NT2/D1 (cell line): ENCODE data around the gene CLCA2.

ENCODE experiments used
- DNase-seq: peaks from one replicate; pipeline ENCODE4 v3.0.0-alpha.2; 2011; ENCODE audit warnings: low read depth, low spot score
- H3K27me3 ChIP-seq: 2 replicates; pipeline ENCODE4 v1.6.0; 2011; ENCODE audit warnings: mild to moderate bottlenecking; ENCODE audit not compliant: insufficient read length, insufficient read depth
- H3K36me3 ChIP-seq: 2 replicates; pipeline ENCODE4 v1.6.1; 2011; ENCODE audit warnings: mild to moderate bottlenecking, low read length, mixed read lengths; ENCODE audit not compliant: insufficient read depth, insufficient read length
- H3K4me1 ChIP-seq: 2 replicates; pipeline ENCODE4 v1.5.1; 2011; ENCODE audit not compliant: insufficient read depth, insufficient read length
- H3K4me3 ChIP-seq: 2 replicates; pipeline ENCODE4 v1.5.1; 2011; ENCODE audit warnings: low read depth; ENCODE audit not compliant: insufficient read length
- H3K9ac ChIP-seq: 2 replicates; pipeline ENCODE4 v1.6.0; 2011; ENCODE audit warnings: low read depth; ENCODE audit not compliant: insufficient read length
- H3K9me3 ChIP-seq: 2 replicates; pipeline ENCODE4 v1.5.1; 2011; ENCODE audit warnings: mild to moderate bottlenecking, low read length; ENCODE audit not compliant: insufficient read depth
- SUZ12 ChIP-seq: IDR thresholded peaks from 2 replicates; pipeline ENCODE4 v1.6.1; 2011; ENCODE audit not compliant: insufficient read length, insufficient read depth; ENCODE audit errors: extremely low read depth
- YY1 ChIP-seq: IDR thresholded peaks from 2 replicates; pipeline ENCODE4 v1.6.1; 2011; ENCODE audit not compliant: insufficient read length, insufficient read depth
- ZNF274 ChIP-seq: IDR thresholded peaks from 2 replicates; pipeline ENCODE4 v1.6.1; 2011; ENCODE audit warnings: mild to moderate bottlenecking, low read depth, low read length

The CLCA2 gene

GRCh38 chr1:86410879-86411278 is 13.1 kb upstream of the CLCA2 start:
- no peak overlapping the region for H3K9ac ChIP-seq
- no peak overlapping the region for H3K4me3 ChIP-seq
- no peaks in the 10 kb centered on the region for H3K9me3 ChIP-seq
- H3K27me3 ChIP-seq: no peaks in the 10 kb centered on the region
- H3K36me3 ChIP-seq: no peaks in the 10 kb centered on the region
- TF ChIP-seq SUZ12 (no peak), YY1 (no peak), ZNF274 (no peak)
- DNase-seq: no peak
- no peaks in the 10 kb centered on the region for H3K4me1 ChIP-seq

GRCh38 chr1:86416343-86416742 is 7.6 kb upstream of the CLCA2 start:
- no peaks in the 10 kb centered on the region for H3K4me1 ChIP-seq
- H3K9ac ChIP-seq: no peak overlapping the region
- no peak for DNase-seq
- no peaks in the 10 kb centered on the region for H3K36me3 ChIP-seq
- no peak for TF ChIP-seq SUZ12
- no peak for TF ChIP-seq ZNF274
- TF ChIP-seq YY1: no peak
- no peaks in the 10 kb centered on the region for H3K9me3 ChIP-seq
- no peaks in the 10 kb centered on the region for H3K27me3 ChIP-seq
- no peak overlapping the region for H3K4me3 ChIP-seq

GRCh38 chr1:86419277-86419903 is 4.6 kb upstream of the CLCA2 start:
- no peak for TF ChIP-seq ZNF274
- no peak for TF ChIP-seq YY1
- peak; percentile 39 for DNase-seq
- H3K36me3 ChIP-seq: no peaks in the 10 kb centered on the region
- no peak overlapping the region for H3K9ac ChIP-seq
- H3K4me1 ChIP-seq: no peaks in the 10 kb centered on the region
- no peaks in the 10 kb centered on the region for H3K9me3 ChIP-seq
- H3K27me3 ChIP-seq: no peaks in the 10 kb centered on the region
- H3K4me3 ChIP-seq: no peak overlapping the region

- no peaks in the 10 kb centered on the region for H3K36me3 ChIP-seq
- DNase-seq: no peak
- no peak for TF ChIP-seq ZNF274
- TF ChIP-seq SUZ12: no peak
- no peak for TF ChIP-seq YY1
- no peaks in the 10 kb centered on the region for H3K9me3 ChIP-seq
- H3K9ac ChIP-seq: no peak overlapping the region
- H3K4me3 ChIP-seq: no peak overlapping the region
- H3K27me3 ChIP-seq: no peaks in the 10 kb centered on the region
- no peaks in the 10 kb centered on the region for H3K4me1 ChIP-seq
Observed at GRCh38 chr1:86421601-86422280, 2.2 kb upstream of the CLCA2 start.

GRCh38 chr1:86423473-86423872 is 498 bp upstream of the CLCA2 start:
- no peaks in the 10 kb centered on the region for H3K9me3 ChIP-seq
- no peak for DNase-seq

GRCh38 chr1:86429122-86429725 is 5.3 kb downstream of the CLCA2 start:
- H3K9me3 ChIP-seq: no peaks in the 10 kb centered on the region
- no peak overlapping the region for H3K9ac ChIP-seq
- no peak overlapping the region for H3K4me3 ChIP-seq
- TF ChIP-seq YY1 (no peak), SUZ12 (no peak), ZNF274 (no peak)
- no peak for DNase-seq
- H3K4me1 ChIP-seq: no peaks in the 10 kb centered on the region
- no peaks in the 10 kb centered on the region for H3K27me3 ChIP-seq
- no peaks in the 10 kb centered on the region for H3K36me3 ChIP-seq

More at GRCh38 chr1:86423473-86423872, 498 bp upstream of the CLCA2 start:
- H3K36me3 ChIP-seq: no peaks in the 10 kb centered on the region
- no peak overlapping the region for H3K9ac ChIP-seq
- no peaks in the 10 kb centered on the region for H3K4me1 ChIP-seq
- H3K27me3 ChIP-seq: no peaks in the 10 kb centered on the region
- H3K4me3 ChIP-seq: no peak overlapping the region
- TF ChIP-seq SUZ12: no peak
- no peak for TF ChIP-seq ZNF274
- no peak for TF ChIP-seq YY1

GRCh38 chr1:86429835-86430234 is 5.9 kb downstream of the CLCA2 start:
- Histone ChIP-seq H3K9me3 (no peaks in the 10 kb centered on the region), H3K27me3 (no peaks in the 10 kb centered on the region), H3K4me3 (no peak overlapping the region), H3K4me1 (no peaks in the 10 kb centered on the region), H3K36me3 (no peaks in the 10 kb centered on the region), H3K9ac (no peak overlapping the region)
- DNase-seq: no peak
- TF ChIP-seq YY1 (no peak), SUZ12 (no peak), ZNF274 (no peak)
